Osteocyte (in vitro differentiated cells): Measurements from ENCODE around the gene CREB1. TPM values are rescaled to one million over a fixed set of nuclear protein-coding genes. Genes with fewer than 3 reads are reported as not detected.

Experiments used
- DNase-seq: peaks from one replicate; pipeline ENCODE4 v3.0.0; 2021; ENCODE audit warnings: mixed read lengths; ENCODE audit not compliant: unreplicated experiment; ENCODE audit errors: extremely low spot score
- H3K27ac Mint-ChIP-seq: one replicate; pipeline ENCODE4 v1.8.0; 2021; ENCODE audit warnings: mild to moderate bottlenecking, mixed read lengths; ENCODE audit not compliant: unreplicated experiment
- H3K27me3 Mint-ChIP-seq: one replicate; pipeline ENCODE4 v1.8.0; 2021; ENCODE audit warnings: mixed read lengths; ENCODE audit not compliant: unreplicated experiment
- H3K36me3 Mint-ChIP-seq: one replicate; pipeline ENCODE4 v1.8.0; 2021; ENCODE audit warnings: mixed read lengths; ENCODE audit not compliant: unreplicated experiment
- H3K4me1 Mint-ChIP-seq: one replicate; pipeline ENCODE4 v1.8.0; 2021; ENCODE audit warnings: mixed read lengths; ENCODE audit not compliant: unreplicated experiment
- H3K4me3 Mint-ChIP-seq: one replicate; pipeline ENCODE4 v1.8.0; 2021; ENCODE audit warnings: mild to moderate bottlenecking, moderate library complexity, mixed read lengths; ENCODE audit not compliant: unreplicated experiment
- H3K9me3 Mint-ChIP-seq: one replicate; pipeline ENCODE4 v1.8.0; 2021; ENCODE audit warnings: mixed read lengths; ENCODE audit not compliant: unreplicated experiment
- CTCF ChIP-seq: fragments of 200-600 bp; sonication (generic); IDR thresholded peaks from 2 replicates; pipeline ENCODE4 v1.5.0; 2021; ENCODE audit warnings: antibody characterized with exemption, mild to moderate bottlenecking, moderate library complexity
- total RNA-seq: library from RNA; stranded (reverse); gene quantifications from 2 replicates; pipeline ENCODE4 v1.2.1, GENCODE V29; 2021

The CREB1 gene
- total RNA-seq, 1 donor from 2014 or later = 74.2 TPM

DNA sequence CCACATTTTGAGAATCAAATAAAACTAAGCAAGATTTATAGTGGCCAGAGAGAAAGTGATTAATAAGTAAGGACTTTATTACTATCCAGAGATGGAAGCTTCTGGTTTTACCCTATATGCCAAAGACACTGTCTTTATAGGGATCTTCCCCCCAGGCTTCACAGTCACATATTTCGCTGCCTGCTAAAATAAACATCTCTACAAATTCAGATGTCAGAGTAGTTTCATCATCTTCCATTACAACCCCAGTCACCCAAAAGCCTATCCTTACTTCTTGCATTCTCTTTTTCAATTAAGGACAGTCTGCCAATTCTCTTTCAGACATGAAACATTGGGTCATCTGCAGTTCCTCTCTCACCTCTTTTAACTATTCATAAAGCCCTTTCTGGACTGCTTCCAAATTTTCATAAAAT is 28.3 kb downstream of the CREB1 start:
- peaks cover 34% of the 10 kb centered on the region for H3K4me1 Mint-ChIP-seq
- no peak for DNase-seq
- H3K9me3 Mint-ChIP-seq = no peaks in the 10 kb centered on the region
- H3K36me3 Mint-ChIP-seq = peaks cover 43% of the 10 kb centered on the region
- no peak for TF ChIP-seq CTCF
- peak overlapping the region; percentile 95 for H3K27ac Mint-ChIP-seq
- H3K4me3 Mint-ChIP-seq = peak overlapping the region; percentile 5
- H3K27me3 Mint-ChIP-seq = no peaks in the 10 kb centered on the region

- no peak for DNase-seq
- Mint-ChIP-seq H3K36me3 (peaks cover 48% of the 10 kb centered on the region), H3K27me3 (no peaks in the 10 kb centered on the region), H3K9me3 (no peaks in the 10 kb centered on the region), H3K27ac (no peak overlapping the region), H3K4me3 (no peak overlapping the region), H3K4me1 (peaks cover 24% of the 10 kb centered on the region)
- no peak for TF ChIP-seq CTCF
These were observed 31.8 kb downstream of the CREB1 start for GRCh38 chr2:207561386-207562080.

DNA sequence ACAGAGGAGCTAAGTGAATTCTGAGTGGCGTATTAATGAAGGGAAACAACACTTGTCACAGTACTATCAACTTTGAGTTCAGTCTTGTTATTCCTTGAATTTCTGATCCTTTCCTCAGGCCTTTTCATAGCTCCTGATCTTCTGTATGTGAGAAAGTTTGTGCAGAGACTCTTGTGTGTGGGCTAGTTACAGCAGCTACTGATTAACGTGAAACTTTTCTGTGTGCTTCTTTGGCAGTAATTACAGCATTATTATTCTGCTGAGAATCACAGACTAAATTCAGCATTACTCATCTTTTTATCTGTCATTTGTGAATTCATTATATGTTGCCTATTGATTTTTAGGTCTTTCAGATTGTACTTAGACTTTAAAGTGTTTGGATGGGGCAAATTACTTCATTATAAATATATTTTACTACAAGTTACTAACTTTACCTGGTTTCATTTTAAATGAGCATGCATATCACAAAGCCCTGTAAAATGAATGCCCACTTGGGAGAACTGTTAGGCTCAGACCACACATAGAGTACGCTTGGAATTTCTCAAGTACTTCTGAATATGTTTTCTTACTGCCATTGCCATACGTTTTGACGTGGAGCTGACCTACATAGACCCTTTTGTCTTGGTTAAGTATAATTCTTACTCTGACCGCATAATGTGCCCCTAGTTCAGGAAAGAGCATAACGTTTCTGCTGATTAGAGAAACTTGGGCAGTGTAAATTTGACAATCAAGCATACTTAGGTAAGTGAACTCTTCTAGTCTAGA is 36.2 kb downstream of the CREB1 start:
- DNase-seq = no peak
- TF ChIP-seq CTCF = no peak
- no peaks in the 10 kb centered on the region for H3K4me1 Mint-ChIP-seq

DNA sequence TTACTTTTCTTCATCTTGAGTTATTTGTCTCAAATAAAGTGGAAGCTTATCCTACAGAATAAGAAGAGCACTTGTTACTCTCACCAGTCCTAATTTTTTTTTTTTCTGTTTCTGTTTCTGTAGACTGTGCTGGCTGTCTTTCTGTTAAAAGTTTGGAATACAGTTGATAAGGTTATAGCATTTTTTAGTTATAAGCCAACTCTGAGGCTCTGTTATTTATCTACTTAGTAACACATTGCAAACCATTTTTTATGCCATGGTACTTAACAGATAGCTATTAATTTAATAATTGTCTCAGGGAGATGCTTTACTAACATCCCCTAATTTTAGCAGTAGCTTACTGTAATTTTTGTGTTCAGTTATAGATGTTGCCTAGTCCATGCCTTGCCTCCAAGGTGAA is 37.9 kb downstream of the CREB1 start:
- Mint-ChIP-seq H3K27me3 (no peaks in the 10 kb centered on the region), H3K4me3 (no peak overlapping the region), H3K36me3 (peaks cover 40% of the 10 kb centered on the region), H3K27ac (no peak overlapping the region), H3K4me1 (no peaks in the 10 kb centered on the region), H3K9me3 (no peaks in the 10 kb centered on the region)
- TF ChIP-seq CTCF = no peak
- DNase-seq = no peak

More for the DNA sequence above, 36.2 kb downstream of the CREB1 start:
- no peak overlapping the region for H3K4me3 Mint-ChIP-seq
- H3K36me3 Mint-ChIP-seq = peaks cover 50% of the 10 kb centered on the region
- no peaks in the 10 kb centered on the region for H3K27me3 Mint-ChIP-seq
- peak overlapping the region; percentile 28 for H3K27ac Mint-ChIP-seq
- no peaks in the 10 kb centered on the region for H3K9me3 Mint-ChIP-seq

DNA sequence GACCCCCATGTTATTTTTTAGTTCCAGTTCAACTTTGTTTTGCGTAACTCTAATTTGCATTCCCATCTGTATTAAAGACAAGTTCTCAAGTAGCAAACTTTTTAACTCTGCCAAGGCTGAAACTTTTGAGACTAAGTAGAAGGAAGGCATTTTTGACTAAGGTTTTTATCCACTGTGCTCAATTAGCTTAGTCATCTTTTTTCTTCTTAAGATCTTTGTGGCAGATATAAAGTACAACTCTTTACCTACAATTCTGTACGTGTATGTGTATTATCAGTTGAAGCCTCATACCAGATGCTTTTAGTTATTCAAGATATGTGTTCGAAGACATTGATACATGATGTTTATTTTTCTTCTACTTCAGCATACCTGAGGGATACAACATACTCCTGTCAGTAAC is 41.6 kb downstream of the CREB1 start:
- TF ChIP-seq CTCF = no peak
- Mint-ChIP-seq H3K27ac (no peak overlapping the region), H3K27me3 (no peaks in the 10 kb centered on the region), H3K4me1 (no peaks in the 10 kb centered on the region), H3K4me3 (no peak overlapping the region), H3K9me3 (no peaks in the 10 kb centered on the region), H3K36me3 (peaks cover 51% of the 10 kb centered on the region)
- no peak for DNase-seq
